Ovary (tissue), 3 donors: ENCODE results near the gene CERT1.

Experiments used
- POLR2A ChIP-seq: fragments of 450-650 bp; IDR thresholded peaks from one replicate; pipeline ENCODE4 v1.6.1; 2017; ENCODE audit warnings: antibody characterized with exemption, mild to moderate bottlenecking, moderate library complexity
- TF ChIP-seq, protein P1 (sequence below), 3 donors: fragments of 450-650 bp in 2 of 3; fragments of 200-600 bp in 1 of 3; IDR thresholded peaks; one replicate each; pipeline versions ENCODE4 v1.5.1 to v1.8.0; 2016 to 2022; ENCODE audit warnings: antibody characterized with exemption in 3 of 3, mild to moderate bottlenecking in 1 of 3
- donor health status: DM: no; HTN: no; CAD: no.

DNA sequence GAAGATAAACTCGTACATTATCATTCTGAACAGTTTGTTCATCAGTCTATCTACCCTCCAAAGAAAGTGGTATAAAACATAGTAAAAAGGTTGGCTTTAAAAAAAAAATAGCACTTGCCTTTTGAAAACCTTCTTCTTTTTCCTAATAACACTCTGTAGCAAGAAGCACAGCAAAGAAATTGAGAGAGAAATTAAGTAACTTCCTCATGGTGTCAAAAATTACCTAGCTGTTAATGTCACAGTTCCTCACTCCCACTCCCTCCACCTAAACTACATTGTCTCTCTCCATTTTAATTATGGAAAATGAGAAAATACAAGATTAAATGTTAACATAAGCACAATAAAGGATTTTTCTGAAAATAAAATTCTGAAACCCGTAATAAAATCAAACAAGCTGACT lies 72.2 kb downstream of the CERT1 start:
- TF ChIP-seq, protein P1, sequence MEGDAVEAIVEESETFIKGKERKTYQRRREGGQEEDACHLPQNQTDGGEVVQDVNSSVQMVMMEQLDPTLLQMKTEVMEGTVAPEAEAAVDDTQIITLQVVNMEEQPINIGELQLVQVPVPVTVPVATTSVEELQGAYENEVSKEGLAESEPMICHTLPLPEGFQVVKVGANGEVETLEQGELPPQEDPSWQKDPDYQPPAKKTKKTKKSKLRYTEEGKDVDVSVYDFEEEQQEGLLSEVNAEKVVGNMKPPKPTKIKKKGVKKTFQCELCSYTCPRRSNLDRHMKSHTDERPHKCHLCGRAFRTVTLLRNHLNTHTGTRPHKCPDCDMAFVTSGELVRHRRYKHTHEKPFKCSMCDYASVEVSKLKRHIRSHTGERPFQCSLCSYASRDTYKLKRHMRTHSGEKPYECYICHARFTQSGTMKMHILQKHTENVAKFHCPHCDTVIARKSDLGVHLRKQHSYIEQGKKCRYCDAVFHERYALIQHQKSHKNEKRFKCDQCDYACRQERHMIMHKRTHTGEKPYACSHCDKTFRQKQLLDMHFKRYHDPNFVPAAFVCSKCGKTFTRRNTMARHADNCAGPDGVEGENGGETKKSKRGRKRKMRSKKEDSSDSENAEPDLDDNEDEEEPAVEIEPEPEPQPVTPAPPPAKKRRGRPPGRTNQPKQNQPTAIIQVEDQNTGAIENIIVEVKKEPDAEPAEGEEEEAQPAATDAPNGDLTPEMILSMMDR (IDR thresholded peaks at IDR 0.05) = no peak
- no peak for TF ChIP-seq POLR2A
